Activated naive CD8-positive, alpha-beta T cell (primary cell): ENCODE results near the gene PPIG.
"Not testable (repeated sequence)": the region's sequence is repeated elsewhere in the genome, so short reads cannot be mapped to it uniquely, and the experiment has no call there.

ENCODE experiments used
- H3K27ac Mint-ChIP-seq: one replicate; pipeline ENCODE4 v1.8.0; 2021; ENCODE audit warnings: mixed read lengths
- H3K27me3 Mint-ChIP-seq: one replicate; pipeline ENCODE4 v1.8.0; 2021; ENCODE audit warnings: mixed read lengths
- H3K36me3 Mint-ChIP-seq: one replicate; pipeline ENCODE4 v1.8.0; 2021; ENCODE audit warnings: mixed read lengths
- H3K4me1 Mint-ChIP-seq: one replicate; pipeline ENCODE4 v1.8.0; 2021; ENCODE audit warnings: low read depth, mixed read lengths
- H3K4me3 Mint-ChIP-seq: one replicate; pipeline ENCODE4 v1.8.0; 2021; ENCODE audit warnings: mild to moderate bottlenecking, mixed read lengths
- H3K9me3 Mint-ChIP-seq: one replicate; pipeline ENCODE4 v1.8.0; 2021; ENCODE audit warnings: low read depth, mixed read lengths

Gene PPIG

DNA sequence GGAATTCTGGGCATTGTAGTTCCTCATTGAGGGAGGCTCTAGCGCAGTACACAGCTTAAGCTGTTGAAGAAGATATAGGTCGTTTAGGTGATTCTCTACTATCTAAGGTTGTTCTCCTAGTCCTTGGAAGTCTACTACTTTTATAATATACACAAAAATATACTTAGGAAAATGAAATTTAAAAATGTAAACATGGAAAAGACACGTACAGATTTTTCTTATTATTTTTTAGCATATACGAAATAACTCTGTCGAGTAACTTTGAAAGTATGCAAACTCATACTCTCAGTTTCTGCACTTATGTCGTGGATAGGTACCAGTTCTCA is 10.2 kb upstream of the PPIG start:
- Mint-ChIP-seq H3K4me1 (peaks cover 19% of the 10 kb centered on the region), H3K36me3 (peaks cover 2% of the 10 kb centered on the region), H3K4me3 (peak overlapping the region; percentile 95), H3K9me3 (no peaks in the 10 kb centered on the region), H3K27me3 (no peaks in the 10 kb centered on the region), H3K27ac (peak overlapping the region; percentile 91)

DNA sequence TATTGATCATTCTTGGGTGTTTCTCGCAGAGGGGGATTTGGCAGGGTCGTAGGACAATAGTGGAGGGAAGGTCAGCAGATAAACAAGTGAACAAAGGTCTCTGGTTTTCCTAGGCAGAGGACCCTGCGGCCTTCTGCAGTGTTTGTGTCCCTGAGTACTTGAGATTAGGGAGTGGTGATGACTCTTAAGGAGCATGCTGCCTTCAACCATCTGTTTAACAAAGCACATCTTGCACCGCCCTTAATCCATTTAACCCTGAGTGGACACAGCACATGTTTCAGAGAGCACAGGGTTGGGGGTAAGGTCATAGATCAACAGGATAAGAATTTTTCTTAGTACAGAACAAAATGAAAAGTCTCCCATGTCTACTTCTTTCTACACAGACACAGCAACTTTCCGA is 9.6 kb upstream of the PPIG start:
- not testable (repeated sequence) for H3K9me3 Mint-ChIP-seq

DNA sequence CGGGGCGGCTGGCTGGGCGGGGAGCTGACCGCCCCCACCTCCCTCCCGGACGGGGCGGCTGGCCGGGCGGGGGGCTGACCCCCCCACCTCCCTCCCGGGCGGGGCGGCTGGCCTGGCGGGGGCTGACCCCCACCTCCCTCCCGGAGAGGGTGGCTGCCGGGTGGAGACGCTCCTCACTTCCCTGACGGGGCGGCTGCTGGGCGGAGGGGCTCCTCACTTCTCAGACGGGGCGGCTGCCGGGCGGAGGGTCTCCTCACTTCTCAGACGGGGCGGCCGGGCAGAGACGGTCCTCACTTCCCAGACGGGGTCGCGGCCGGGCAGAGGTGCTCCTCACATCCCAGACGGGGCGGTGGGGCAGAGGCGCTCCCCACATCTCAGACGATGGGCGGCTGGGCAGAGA is 8.9 kb upstream of the PPIG start:
- not testable (repeated sequence) for H3K36me3 Mint-ChIP-seq, H3K9me3 Mint-ChIP-seq, H3K27me3 Mint-ChIP-seq, H3K4me3 Mint-ChIP-seq, H3K27ac Mint-ChIP-seq
- H3K4me1 Mint-ChIP-seq: peaks cover 10% of the 10 kb centered on the region

More for the DNA sequence above, 9.6 kb upstream of the PPIG start:
- not testable (repeated sequence) for H3K27ac Mint-ChIP-seq, H3K4me3 Mint-ChIP-seq, H3K27me3 Mint-ChIP-seq, H3K36me3 Mint-ChIP-seq
- H3K4me1 Mint-ChIP-seq: peaks cover 16% of the 10 kb centered on the region

DNA sequence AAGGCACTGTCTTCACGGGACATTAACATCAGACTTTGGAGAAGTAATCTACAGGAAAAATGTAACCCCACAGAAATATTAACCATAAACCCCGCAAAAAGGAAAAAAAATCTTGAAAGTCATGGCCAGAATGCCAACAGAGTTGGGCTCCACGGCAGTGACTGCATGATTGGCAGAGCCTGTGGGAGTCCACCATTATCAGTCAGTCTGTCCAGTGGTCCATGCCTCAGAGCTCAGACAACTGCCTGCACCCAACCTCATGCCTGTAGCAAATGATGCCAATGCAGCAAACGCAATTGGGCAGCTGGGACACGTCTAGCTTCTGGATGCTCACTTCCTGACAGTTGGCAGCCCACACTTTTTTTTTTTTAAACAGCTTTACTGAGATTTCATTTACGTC is 5.1 kb upstream of the PPIG start:
- Mint-ChIP-seq H3K36me3 (peaks cover 3% of the 10 kb centered on the region), H3K27me3 (no peaks in the 10 kb centered on the region), H3K4me3 (no peak overlapping the region), H3K4me1 (peaks cover 2% of the 10 kb centered on the region), H3K9me3 (peaks cover 3% of the 10 kb centered on the region), H3K27ac (no peak overlapping the region)

GRCh38 chr2:169582552-169583266 is 1.4 kb upstream of the PPIG start:
- H3K4me1 Mint-ChIP-seq: peaks cover 25% of the 10 kb centered on the region
- not testable (repeated sequence) for H3K27ac Mint-ChIP-seq, H3K36me3 Mint-ChIP-seq, H3K9me3 Mint-ChIP-seq, H3K27me3 Mint-ChIP-seq, H3K4me3 Mint-ChIP-seq

DNA sequence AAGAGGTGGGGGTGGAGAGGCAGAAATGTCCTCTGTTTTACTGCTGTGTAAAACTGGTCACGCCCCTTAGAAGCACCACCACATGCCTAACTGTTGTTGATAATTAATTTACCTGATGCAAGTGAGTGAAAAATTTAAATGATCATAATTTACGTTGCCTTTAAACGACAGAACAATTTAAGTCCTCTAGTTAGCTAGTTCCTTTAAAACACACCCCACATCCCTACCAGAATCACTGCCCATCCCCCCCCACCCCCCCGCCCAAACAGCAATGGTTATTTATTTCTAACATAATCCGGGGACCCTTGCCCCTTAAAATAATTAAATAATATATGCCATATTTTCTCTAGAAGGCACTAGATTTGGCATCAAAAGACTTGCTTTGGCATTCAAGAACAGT is 633 bp upstream of the PPIG start:
- Mint-ChIP-seq H3K4me1 (peaks cover 29% of the 10 kb centered on the region), H3K36me3 (peaks cover 6% of the 10 kb centered on the region), H3K27ac (peak overlapping the region; percentile 99), H3K9me3 (peaks cover 3% of the 10 kb centered on the region), H3K27me3 (no peaks in the 10 kb centered on the region), H3K4me3 (peak overlapping the region; percentile 97)

GRCh38 chr2:169585673-169586072 is 1.5 kb downstream of the PPIG start:
- H3K9me3 Mint-ChIP-seq: peaks cover 3% of the 10 kb centered on the region
- H3K27ac Mint-ChIP-seq: peak overlapping the region; percentile 99
- peaks cover 45% of the 10 kb centered on the region for H3K4me1 Mint-ChIP-seq
- H3K27me3 Mint-ChIP-seq: no peaks in the 10 kb centered on the region
- peak overlapping the region; percentile 97 for H3K4me3 Mint-ChIP-seq
- peaks cover 6% of the 10 kb centered on the region for H3K36me3 Mint-ChIP-seq

DNA sequence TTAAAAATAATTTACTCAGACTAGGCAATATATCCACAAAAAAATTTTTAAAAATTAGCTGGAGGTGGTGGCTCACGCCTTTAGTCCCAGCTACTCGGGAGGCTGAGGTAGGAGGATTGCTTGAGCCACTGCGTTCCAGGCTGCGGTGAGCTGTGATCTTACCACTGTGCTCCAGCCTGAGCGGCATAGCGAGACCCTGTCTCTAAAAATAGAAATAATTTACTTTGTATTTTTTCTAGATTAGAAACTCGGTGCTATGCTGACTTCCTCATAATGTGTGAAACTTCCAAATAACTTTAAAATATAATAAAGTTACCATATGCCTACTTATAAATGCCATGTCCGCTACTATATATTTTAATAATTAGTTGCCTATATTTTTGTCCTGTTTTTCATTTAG is 6.7 kb downstream of the PPIG start:
- peaks cover 56% of the 10 kb centered on the region for H3K4me1 Mint-ChIP-seq
- H3K36me3 Mint-ChIP-seq: no peaks in the 10 kb centered on the region
- H3K9me3 Mint-ChIP-seq: no peaks in the 10 kb centered on the region

DNA sequence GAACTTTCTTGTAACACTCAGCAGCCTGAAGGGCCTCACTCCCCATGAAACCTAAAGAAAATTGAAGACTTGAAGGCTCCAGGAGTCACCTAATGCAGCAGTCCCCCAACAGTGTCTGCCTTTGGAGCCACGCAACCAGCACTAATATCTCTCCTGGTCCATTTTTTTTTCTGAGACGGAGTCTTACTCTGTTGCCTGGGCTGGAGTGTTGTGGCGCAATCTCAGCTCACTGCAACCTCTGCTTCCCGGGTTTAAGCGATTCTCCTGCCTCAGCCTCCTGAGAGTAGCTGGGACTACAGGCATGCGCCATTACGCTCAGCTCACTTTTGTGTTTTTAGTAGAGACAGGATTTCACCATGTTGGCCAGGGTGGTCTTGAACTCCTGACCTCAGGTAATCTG is 12.4 kb downstream of the PPIG start:
- not testable (repeated sequence) for H3K9me3 Mint-ChIP-seq, H3K36me3 Mint-ChIP-seq, H3K27me3 Mint-ChIP-seq, H3K4me3 Mint-ChIP-seq, H3K27ac Mint-ChIP-seq
- H3K4me1 Mint-ChIP-seq: peaks cover 50% of the 10 kb centered on the region

More for the DNA sequence above, 6.7 kb downstream of the PPIG start:
- H3K27ac Mint-ChIP-seq: no peak overlapping the region
- no peak overlapping the region for H3K4me3 Mint-ChIP-seq
- no peaks in the 10 kb centered on the region for H3K27me3 Mint-ChIP-seq

GRCh38 chr2:169598982-169599381 is 14.8 kb downstream of the PPIG start:
- Mint-ChIP-seq H3K9me3 (no peaks in the 10 kb centered on the region), H3K4me1 (peaks cover 51% of the 10 kb centered on the region), H3K27me3 (no peaks in the 10 kb centered on the region), H3K27ac (no peak overlapping the region), H3K36me3 (no peaks in the 10 kb centered on the region), H3K4me3 (no peak overlapping the region)

DNA sequence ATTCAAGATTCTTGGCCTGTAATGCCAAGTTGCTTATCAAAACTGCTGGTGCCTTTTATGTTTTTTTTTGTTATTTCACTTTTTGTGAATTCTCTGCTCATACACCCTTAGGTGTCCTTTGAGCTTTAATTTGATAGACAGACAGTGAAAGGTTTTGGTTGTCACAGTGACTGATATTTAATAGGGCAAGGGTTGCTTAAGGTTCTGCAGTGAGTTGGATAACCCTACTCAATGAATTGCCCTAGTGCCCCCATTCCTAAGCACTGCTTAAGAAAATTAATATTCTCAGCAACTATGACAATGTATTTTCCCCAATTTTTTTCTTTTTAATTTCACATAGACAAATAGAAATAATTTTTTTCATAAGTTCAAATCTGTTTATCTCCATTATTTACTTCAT is 15.4 kb downstream of the PPIG start:
- peaks cover 45% of the 10 kb centered on the region for H3K4me1 Mint-ChIP-seq
- no peak overlapping the region for H3K27ac Mint-ChIP-seq
- no peaks in the 10 kb centered on the region for H3K36me3 Mint-ChIP-seq
- no peak overlapping the region for H3K4me3 Mint-ChIP-seq
- no peaks in the 10 kb centered on the region for H3K27me3 Mint-ChIP-seq
- no peaks in the 10 kb centered on the region for H3K9me3 Mint-ChIP-seq

- Mint-ChIP-seq H3K4me3 (no peak overlapping the region), H3K27me3 (no peaks in the 10 kb centered on the region), H3K36me3 (peaks cover 13% of the 10 kb centered on the region), H3K27ac (no peak overlapping the region), H3K9me3 (no peaks in the 10 kb centered on the region), H3K4me1 (no peaks in the 10 kb centered on the region)
Observed at GRCh38 chr2:169609264-169609663, 25.1 kb downstream of the PPIG start.

DNA sequence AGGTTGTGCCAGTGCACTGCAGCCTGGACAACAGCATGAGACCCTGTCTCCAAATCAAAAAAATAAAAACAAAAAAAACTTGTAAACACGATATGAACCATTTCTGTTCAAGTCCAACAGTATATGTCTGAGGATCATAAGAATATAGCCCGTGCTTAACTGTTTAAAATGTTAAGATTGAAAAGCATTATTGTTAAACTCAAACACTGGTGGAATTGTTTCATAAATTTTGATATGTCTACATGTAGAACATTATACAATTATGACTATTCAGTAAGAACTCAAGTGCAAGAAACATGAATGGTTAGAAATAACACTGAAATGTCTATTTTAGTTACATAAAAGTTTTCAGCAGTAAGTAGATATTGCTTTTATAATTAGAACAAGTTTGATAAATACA is 29.7 kb downstream of the PPIG start:
- Mint-ChIP-seq H3K36me3 (peaks cover 44% of the 10 kb centered on the region), H3K27me3 (no peaks in the 10 kb centered on the region), H3K4me3 (no peak overlapping the region), H3K4me1 (peaks cover 19% of the 10 kb centered on the region), H3K27ac (no peak overlapping the region), H3K9me3 (no peaks in the 10 kb centered on the region)

DNA sequence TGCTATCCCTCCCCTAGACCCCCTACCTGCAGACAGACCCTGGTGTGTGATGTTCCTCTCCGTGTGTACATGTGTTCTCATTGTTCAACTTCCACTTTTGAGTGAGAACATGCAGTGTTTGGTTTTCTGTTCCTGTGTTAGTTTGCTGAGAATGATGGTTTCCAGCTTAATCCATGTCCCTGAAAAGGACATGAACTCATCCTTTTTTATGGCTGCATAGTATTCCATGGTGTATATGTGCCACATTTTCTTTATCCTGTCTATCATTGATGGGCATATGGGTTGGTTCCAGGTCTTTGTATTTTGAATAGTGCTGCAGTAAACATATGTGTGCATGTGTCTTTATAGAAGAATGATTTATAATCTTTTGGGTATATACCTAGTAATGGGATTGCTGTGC is 31.8 kb downstream of the PPIG start:
- H3K4me3 Mint-ChIP-seq, H3K27me3 Mint-ChIP-seq, H3K27ac Mint-ChIP-seq, H3K9me3 Mint-ChIP-seq: not testable (repeated sequence)
- H3K36me3 Mint-ChIP-seq: peaks cover 46% of the 10 kb centered on the region
- peaks cover 33% of the 10 kb centered on the region for H3K4me1 Mint-ChIP-seq

- Mint-ChIP-seq H3K4me1 (peaks cover 33% of the 10 kb centered on the region), H3K9me3 (no peaks in the 10 kb centered on the region), H3K36me3 (peaks cover 42% of the 10 kb centered on the region), H3K4me3 (no peak overlapping the region), H3K27ac (no peak overlapping the region), H3K27me3 (no peaks in the 10 kb centered on the region)
Observed at GRCh38 chr2:169619946-169620345, 35.8 kb downstream of the PPIG start.

GRCh38 chr2:169620509-169620908 is 36.4 kb downstream of the PPIG start:
- H3K27me3 Mint-ChIP-seq: no peaks in the 10 kb centered on the region
- H3K4me3 Mint-ChIP-seq: no peak overlapping the region
- peaks cover 33% of the 10 kb centered on the region for H3K4me1 Mint-ChIP-seq
- peaks cover 40% of the 10 kb centered on the region for H3K36me3 Mint-ChIP-seq
- H3K27ac Mint-ChIP-seq: no peak overlapping the region
- H3K9me3 Mint-ChIP-seq: no peaks in the 10 kb centered on the region
